ENCODE data around the gene WNT8B.

WNT8B gene

DNA sequence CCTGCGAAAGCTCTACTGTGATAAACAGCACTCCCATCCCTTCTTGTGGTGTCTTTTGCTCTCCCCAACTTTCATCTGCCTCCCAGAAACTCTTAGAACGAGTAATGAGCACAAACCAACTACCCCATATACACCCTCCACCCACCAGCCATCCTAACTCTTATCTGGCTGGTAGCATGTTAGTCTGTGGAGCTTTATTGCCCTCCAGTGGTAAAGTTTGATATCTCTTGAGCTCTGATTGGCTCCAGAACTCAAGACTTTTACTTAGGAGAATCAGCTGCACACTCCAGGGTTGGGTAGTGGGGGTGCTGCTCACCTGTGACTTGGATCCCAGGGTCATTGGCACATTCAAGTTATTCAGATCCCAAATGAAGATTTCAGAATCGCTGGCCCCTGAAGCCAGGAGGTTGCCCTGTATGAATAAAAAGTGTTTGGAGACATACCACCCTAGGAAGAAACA is 45.9 kb downstream of the WNT8B start:
- in situ Hi-C loops (cut with MboI; ENCODE audit: low sequenced_read_pairs, unreplicated experiment): no loop called here
- peak; percentile 56 for DNase-seq (ENCODE audit: low spot score)

DNA sequence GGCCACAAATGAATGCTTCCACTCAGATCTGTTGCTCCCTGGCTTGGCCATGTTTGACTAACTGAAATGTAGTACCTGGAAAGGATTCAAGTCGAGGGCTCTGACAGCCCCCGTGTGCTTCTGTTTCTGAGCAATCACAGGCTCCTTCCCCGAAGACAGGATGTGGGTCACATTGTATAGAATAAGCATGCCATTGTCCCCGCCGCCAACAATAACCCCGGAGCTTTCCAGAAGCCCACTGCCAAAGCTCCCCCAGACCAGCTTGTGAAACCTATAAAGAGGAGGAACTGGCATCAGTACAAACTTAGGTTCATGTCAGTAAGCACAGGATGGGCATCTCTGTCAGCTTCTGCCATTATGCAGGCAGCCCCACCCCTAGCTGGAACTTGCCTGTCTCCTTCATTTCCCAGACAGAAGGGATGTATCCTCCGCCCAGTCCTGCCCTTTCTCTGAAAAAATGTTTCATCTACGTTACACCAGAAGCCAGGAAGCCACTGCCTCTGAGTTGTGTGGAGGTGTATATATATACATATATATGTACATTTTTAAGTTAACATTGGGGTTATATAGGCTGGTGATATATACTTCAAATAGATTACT is 46.5 kb downstream of the WNT8B start:
- DNase-seq (ENCODE audit: low spot score): no peak
- in situ Hi-C loops (cut with MboI; ENCODE audit: low sequenced_read_pairs, unreplicated experiment): no loop called here
- TF ChIP-seq, protein P1, sequence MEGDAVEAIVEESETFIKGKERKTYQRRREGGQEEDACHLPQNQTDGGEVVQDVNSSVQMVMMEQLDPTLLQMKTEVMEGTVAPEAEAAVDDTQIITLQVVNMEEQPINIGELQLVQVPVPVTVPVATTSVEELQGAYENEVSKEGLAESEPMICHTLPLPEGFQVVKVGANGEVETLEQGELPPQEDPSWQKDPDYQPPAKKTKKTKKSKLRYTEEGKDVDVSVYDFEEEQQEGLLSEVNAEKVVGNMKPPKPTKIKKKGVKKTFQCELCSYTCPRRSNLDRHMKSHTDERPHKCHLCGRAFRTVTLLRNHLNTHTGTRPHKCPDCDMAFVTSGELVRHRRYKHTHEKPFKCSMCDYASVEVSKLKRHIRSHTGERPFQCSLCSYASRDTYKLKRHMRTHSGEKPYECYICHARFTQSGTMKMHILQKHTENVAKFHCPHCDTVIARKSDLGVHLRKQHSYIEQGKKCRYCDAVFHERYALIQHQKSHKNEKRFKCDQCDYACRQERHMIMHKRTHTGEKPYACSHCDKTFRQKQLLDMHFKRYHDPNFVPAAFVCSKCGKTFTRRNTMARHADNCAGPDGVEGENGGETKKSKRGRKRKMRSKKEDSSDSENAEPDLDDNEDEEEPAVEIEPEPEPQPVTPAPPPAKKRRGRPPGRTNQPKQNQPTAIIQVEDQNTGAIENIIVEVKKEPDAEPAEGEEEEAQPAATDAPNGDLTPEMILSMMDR (IDR thresholded peaks at IDR 0.05; ENCODE audit: borderline replicate concordance, control extremely low read depth, extremely low read depth, insufficient read depth, missing control alignments): no peak

More for the DNA sequence above, 45.9 kb downstream of the WNT8B start:
- TF ChIP-seq, protein P1 (IDR thresholded peaks at IDR 0.05; ENCODE audit: borderline replicate concordance, control extremely low read depth, extremely low read depth, insufficient read depth, missing control alignments): peak; percentile 22

DNA sequence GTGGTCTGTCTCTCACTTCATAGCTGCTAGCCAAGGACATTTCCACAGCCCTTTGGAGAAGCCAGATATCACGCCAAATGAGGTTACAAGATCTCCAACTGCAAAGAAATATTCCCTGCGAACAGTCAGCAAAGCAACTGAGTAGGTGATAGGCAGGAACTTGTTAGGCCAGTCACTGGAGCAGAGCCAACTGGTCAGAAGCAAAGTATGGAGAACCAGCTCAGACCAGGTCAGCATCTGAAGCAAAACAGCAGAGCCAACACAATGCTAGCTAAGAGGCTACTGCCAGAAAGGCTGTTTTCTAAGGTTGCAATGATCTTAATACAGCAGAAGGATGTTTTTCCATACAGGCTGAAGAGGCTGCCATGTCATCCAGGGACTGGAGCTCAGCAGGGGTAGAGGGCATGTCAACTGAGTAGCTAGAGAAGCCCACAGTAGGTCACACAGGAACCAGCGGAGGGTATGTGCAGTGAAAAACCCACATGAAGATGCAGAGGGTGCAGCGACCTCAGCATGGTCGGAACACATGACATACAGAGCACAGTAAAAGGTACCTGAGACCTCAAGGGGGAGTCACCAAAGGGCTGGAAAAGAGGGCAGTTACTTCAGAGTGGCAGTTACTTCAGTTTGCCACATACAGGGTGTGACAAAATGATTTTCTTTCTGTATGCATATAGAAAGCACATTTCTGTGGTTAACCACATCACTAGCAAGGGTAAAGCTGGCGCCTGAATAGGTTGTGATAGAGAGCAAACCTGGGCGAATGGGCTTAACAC is 47.9 kb downstream of the WNT8B start:
- no peak for DNase-seq (ENCODE audit: low spot score)
- TF ChIP-seq, protein P1 (IDR thresholded peaks at IDR 0.05; ENCODE audit: borderline replicate concordance, control extremely low read depth, extremely low read depth, insufficient read depth, missing control alignments): no peak
- in situ Hi-C loops (cut with MboI; ENCODE audit: low sequenced_read_pairs, unreplicated experiment): loop anchor here (10.0 kb wide), 2 partner anchors 66 to 166 kb away; partner anchors contain the start of gene SCD

DNA sequence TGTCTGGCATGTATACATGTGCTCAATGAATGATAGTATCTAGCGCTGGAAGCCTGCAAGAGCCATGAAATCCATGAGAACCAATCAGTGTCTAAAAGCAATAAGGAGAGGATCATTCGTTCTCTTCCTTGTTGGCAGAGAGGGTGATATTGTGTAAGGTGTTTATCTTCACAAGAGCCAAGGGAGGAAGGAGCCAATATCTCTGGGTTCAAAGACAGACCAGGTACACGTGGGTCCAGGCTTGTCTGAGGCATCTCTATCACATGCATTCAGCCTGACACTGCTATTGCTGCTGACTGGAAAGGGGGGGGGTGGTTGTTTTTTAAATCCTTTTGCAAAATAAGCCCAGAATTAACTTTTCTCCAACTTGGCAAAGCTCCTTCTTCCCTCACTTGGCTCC is 52.8 kb downstream of the WNT8B start:
- in situ Hi-C loops (cut with MboI; ENCODE audit: low sequenced_read_pairs, unreplicated experiment): loop anchor here (10.0 kb wide), 2 partner anchors 71 to 171 kb away; partner anchors contain the start of gene SCD
- TF ChIP-seq, protein P1 (IDR thresholded peaks at IDR 0.05; ENCODE audit: borderline replicate concordance, control extremely low read depth, extremely low read depth, insufficient read depth, missing control alignments): no peak
- DNase-seq (ENCODE audit: low spot score): no peak

DNA sequence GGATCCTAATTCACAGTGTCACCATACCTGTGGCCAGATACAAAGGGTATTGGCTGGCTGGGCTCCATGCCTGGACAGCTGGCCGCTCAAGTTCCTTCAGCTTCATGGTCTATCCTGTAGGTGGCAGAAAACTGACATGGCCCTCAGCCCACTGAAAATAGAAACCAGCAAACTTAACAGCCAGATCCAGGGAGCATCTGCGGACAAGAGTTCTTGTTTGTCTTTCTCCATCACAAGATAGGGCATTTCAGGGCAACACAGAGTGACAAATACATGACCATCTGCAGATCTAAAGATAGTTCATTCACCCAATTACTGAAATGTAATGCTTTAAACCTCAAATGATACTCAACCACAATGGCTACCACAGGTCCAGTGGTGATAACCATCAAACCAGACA is 54.0 kb downstream of the WNT8B start:
- TF ChIP-seq, protein P1 (IDR thresholded peaks at IDR 0.05; ENCODE audit: borderline replicate concordance, control extremely low read depth, extremely low read depth, insufficient read depth, missing control alignments): no peak
- in situ Hi-C loops (cut with MboI; ENCODE audit: low sequenced_read_pairs, unreplicated experiment): loop anchor here (10.0 kb wide), 2 partner anchors 72 to 172 kb away; partner anchors contain the start of gene SCD
- DNase-seq (ENCODE audit: low spot score): no peak

DNA sequence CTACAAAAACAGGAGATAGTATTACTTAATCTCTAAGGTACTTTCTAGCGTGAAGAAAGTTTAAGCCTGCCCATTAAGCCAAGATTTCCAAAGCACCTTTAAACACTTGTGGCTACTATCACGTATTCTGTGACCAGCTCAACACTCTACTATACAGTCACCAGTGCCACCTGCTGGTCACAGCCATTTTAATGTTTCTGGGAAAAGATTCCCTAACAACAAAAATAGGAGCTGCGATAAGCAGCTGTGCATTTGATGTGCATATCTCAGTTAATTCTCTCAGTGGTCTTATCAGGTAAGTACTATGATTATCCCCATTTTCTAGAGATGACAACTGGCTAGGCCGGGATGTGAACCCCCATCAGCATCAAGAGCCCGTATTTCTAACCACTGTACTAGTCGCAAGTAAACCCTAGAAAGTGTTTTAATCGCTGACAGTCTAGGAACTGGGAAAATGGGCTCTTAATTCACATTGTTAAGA is 56.0 kb downstream of the WNT8B start:
- TF ChIP-seq, protein P1 (IDR thresholded peaks at IDR 0.05; ENCODE audit: borderline replicate concordance, control extremely low read depth, extremely low read depth, insufficient read depth, missing control alignments): peak; percentile 54
- in situ Hi-C loops (cut with MboI; ENCODE audit: low sequenced_read_pairs, unreplicated experiment): loop anchor here (10.0 kb wide), 2 partner anchors 74 to 174 kb away; partner anchors contain the start of gene SCD
- peak; percentile 63 for DNase-seq (ENCODE audit: low spot score)
